H1 (cell line): ENCODE results near the gene FHDC1. TPM values are rescaled to one million over a fixed set of nuclear protein-coding genes. Genes with fewer than 3 reads are reported as not detected.

Experiments
- CHD7 ChIP-seq: fragments of 300-600 bp; sonication (generic); IDR thresholded peaks from 2 replicates; pipeline ENCODE4 v1.7.1; 2012; ENCODE audit warnings: low read length, moderate library complexity, mild to moderate bottlenecking, inconsistent platforms; ENCODE audit not compliant: insufficient replicate concordance
- PHF8 ChIP-seq: fragments of 200-600 bp; sonication (generic); conservative IDR thresholded peaks from 2 replicates; pipeline ENCODE4 v1.7.1; 2012; ENCODE audit warnings: low read depth, mild to moderate bottlenecking, inconsistent platforms, low read length, moderate library complexity
- SRF ChIP-seq: IDR thresholded peaks from 2 replicates; pipeline ENCODE4 v1.6.1; 2011; ENCODE audit warnings: mild to moderate bottlenecking, low read depth, low read length, moderate library complexity
- polyA plus RNA-seq, 7 experiments: library from polyadenylated mRNA; depleted of rRNA in 3 of 7; stranded (reverse) in 5 of 7; unstranded in 2 of 7; fragments of >200 nt in 5 of 7; fragments of 200-250 nt in 2 of 7; gene quantifications; 1 replicate in 5 of 7; 2 replicates in 1 of 7; 4 replicates in 1 of 7; pipeline versions ENCODE4 v1.2.1 to v1.2.3, GENCODE V29; 2011 to 2013; ENCODE audit warnings: missing spikeins in 2 of 7, mixed read lengths in 2 of 7
- total RNA-seq: library from RNA; stranded (reverse); fragmentation: NEBNext Ultra II Directional; extraction: Animal tissue kit (Norgen Biotek cat#: 25700); gene quantifications from 2 replicates; pipeline ENCODE4 v1.2.1, GENCODE V29; 2021
- TF ChIP-seq, protein P1 (sequence below): IDR thresholded peaks from 2 replicates; pipeline ENCODE4 v1.6.1; 2012; ENCODE audit warnings: low read length, inconsistent platforms

Gene FHDC1
- total and polyA plus RNA-seq, 2 of the 8 experiments (the other 6 are each of a cell fraction or from before 2014, with no cell fraction given), result 6.4 to 28.6 TPM

GRCh38 chr4:152959080-152959479, 23.0 kb downstream of the FHDC1 start (continued):
- TF ChIP-seq CHD7 (no peak), PHF8 (no peak), SRF (no peak)
- TF ChIP-seq, protein P1, sequence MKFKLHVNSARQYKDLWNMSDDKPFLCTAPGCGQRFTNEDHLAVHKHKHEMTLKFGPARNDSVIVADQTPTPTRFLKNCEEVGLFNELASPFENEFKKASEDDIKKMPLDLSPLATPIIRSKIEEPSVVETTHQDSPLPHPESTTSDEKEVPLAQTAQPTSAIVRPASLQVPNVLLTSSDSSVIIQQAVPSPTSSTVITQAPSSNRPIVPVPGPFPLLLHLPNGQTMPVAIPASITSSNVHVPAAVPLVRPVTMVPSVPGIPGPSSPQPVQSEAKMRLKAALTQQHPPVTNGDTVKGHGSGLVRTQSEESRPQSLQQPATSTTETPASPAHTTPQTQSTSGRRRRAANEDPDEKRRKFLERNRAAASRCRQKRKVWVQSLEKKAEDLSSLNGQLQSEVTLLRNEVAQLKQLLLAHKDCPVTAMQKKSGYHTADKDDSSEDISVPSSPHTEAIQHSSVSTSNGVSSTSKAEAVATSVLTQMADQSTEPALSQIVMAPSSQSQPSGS, result no peak
- TF ChIP-seq, all 59 proteins: peak for 0
